Brain microvascular endothelial cell (primary cell): ENCODE data around the gene TNFRSF14.

Experiments
- DNase-seq: peaks from one replicate; pipeline ENCODE4 v3.0.0-alpha.2; 2020
- H3K27ac ChIP-seq: fragments of 250-450 bp; sonication (Bioruptor Pico); 2 replicates; pipeline ENCODE4 v1.5.1; 2020; ENCODE audit warnings: mild to moderate bottlenecking, moderate library complexity
- H3K27me3 ChIP-seq: fragments of 250-450 bp; sonication (Bioruptor Pico); replicated peaks from 2 replicates; pipeline ENCODE4 v1.5.1; 2020; ENCODE audit warnings: mild to moderate bottlenecking
- H3K36me3 ChIP-seq: fragments of 250-450 bp; sonication (Bioruptor Pico); replicated peaks from 2 replicates; pipeline ENCODE4 v1.5.1; 2020; ENCODE audit warnings: mild to moderate bottlenecking
- H3K4me3 ChIP-seq: 2 replicates; pipeline ENCODE4 v1.5.1; 2011; ENCODE audit warnings: low read depth, mild to moderate bottlenecking, control low read depth, low read length, moderate library complexity
- in situ Hi-C: cut with HindIII; loops from 2 replicates; pipeline ENCODE4 v1.10.0; 2017; ENCODE audit warnings: low sequenced_read_pairs, low pct_ligation_motif_present
- TF ChIP-seq, protein P1 (sequence below): IDR thresholded peaks from 2 replicates; pipeline ENCODE4 v1.5.1; 2011; ENCODE audit warnings: low read depth, mild to moderate bottlenecking, moderate library complexity, low read length, control low read depth, inconsistent platforms; ENCODE audit errors: missing control alignments

The TNFRSF14 gene

DNA sequence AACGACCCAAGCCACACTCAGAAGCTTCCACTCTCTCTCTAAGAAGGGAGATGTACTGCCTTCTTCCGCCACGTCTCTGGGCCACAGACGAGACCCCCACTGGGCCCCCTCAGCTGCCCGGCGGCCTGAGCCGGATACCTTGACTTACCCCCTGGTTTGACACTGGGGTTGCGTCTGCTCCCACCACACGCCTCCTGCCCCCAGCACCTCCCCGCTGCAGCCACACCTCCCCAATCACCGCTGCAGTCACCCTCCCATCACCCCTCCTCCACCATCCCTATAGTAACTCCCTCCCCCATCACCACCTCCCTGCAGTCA, 40.4 kb upstream of the TNFRSF14 start:
- in situ Hi-C loops, result loop anchor here (25.0 kb wide), 1 partner anchor 103 kb away; the partner anchor contains the start of gene PEX10
- no peak overlapping the region for H3K4me3 ChIP-seq
- no peak overlapping the region for H3K27ac ChIP-seq
- peaks cover 83% of the 10 kb centered on the region for H3K36me3 ChIP-seq
- DNase-seq, result no peak
- TF ChIP-seq, protein P1, sequence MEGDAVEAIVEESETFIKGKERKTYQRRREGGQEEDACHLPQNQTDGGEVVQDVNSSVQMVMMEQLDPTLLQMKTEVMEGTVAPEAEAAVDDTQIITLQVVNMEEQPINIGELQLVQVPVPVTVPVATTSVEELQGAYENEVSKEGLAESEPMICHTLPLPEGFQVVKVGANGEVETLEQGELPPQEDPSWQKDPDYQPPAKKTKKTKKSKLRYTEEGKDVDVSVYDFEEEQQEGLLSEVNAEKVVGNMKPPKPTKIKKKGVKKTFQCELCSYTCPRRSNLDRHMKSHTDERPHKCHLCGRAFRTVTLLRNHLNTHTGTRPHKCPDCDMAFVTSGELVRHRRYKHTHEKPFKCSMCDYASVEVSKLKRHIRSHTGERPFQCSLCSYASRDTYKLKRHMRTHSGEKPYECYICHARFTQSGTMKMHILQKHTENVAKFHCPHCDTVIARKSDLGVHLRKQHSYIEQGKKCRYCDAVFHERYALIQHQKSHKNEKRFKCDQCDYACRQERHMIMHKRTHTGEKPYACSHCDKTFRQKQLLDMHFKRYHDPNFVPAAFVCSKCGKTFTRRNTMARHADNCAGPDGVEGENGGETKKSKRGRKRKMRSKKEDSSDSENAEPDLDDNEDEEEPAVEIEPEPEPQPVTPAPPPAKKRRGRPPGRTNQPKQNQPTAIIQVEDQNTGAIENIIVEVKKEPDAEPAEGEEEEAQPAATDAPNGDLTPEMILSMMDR, result no peak
- H3K27me3 ChIP-seq, result no peaks in the 10 kb centered on the region

DNA sequence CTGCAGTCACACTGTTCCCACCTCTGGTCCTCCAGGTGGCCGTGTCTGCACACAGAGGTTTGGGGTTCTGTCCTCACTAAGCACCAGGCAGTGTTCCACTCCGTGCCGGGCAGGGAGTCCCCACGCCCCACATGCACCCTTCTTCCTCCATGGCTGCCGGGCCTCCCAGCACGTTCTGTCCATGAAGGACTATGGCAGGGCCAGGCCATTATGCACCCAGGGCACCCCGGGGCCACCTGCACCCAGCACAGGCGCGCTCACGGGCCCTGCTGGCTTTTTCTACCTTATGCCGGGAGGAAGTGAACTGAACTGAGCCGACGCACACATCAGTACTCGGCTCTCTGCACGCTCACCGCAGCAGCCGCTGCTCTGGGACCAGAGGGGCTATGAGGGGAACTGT, 40.0 kb upstream of the TNFRSF14 start:
- TF ChIP-seq, protein P1, result no peak
- no peak overlapping the region for H3K27ac ChIP-seq
- H3K36me3 ChIP-seq, result peaks cover 83% of the 10 kb centered on the region

DNA sequence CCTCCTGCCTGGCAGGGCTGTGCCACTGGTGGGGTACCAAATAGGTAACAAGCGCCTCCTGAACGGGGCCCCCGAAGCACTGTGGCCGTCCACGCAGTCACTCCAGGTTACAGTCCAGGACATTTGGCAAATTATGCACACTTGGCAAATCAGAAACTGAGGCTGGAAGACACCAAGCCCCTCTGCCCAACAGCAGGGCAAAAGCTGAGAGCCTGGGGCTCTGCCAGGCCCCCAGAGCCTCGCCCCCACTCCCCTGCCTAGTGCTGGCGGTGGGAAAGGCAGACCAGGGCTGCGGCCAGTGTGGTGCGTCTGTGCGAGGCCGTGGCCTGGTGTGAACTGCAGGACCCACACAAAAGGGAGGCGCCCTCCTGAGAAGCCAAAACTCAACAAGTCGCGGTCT, 39.2 kb upstream of the TNFRSF14 start:
- in situ Hi-C loops, result loop anchor here (25.0 kb wide), 1 partner anchor 105 kb away; the partner anchor contains the start of gene PEX10

More for the DNA sequence above, 40.0 kb upstream of the TNFRSF14 start:
- in situ Hi-C loops, result loop anchor here (25.0 kb wide), 1 partner anchor 104 kb away; the partner anchor contains the start of gene PEX10
- DNase-seq, result no peak
- H3K4me3 ChIP-seq, result no peak overlapping the region
- H3K27me3 ChIP-seq, result no peaks in the 10 kb centered on the region

DNA sequence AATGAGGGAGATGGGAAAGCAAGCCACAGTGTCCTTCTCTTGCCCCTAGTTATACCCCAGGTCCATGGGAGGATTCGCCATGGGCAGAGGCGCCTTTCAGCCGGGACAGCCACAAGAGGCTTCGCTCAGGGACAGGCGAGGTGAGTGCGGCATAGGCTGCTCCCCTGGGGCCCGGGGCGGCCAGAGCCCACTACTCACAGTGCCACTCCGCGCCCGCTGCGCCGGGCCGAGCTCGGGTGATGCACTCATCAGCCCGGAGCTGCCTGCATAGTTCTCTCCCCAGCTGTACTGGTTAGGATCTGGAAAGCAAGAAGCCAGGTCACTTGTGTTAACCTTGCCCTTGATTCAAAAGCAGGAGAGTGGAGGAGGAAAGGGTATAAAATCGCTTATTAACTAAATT, 38.2 kb upstream of the TNFRSF14 start:
- TF ChIP-seq, protein P1, result no peak
- in situ Hi-C loops, result loop anchor here (25.0 kb wide), 1 partner anchor 106 kb away; the partner anchor contains the start of gene PEX10
- no peak for DNase-seq
- no peak overlapping the region for H3K4me3 ChIP-seq
- peaks cover 69% of the 10 kb centered on the region for H3K36me3 ChIP-seq
- H3K27ac ChIP-seq, result no peak overlapping the region
- H3K27me3 ChIP-seq, result no peaks in the 10 kb centered on the region

More for the DNA sequence above, 39.2 kb upstream of the TNFRSF14 start:
- H3K27ac ChIP-seq, result no peak overlapping the region
- H3K36me3 ChIP-seq, result peaks cover 77% of the 10 kb centered on the region
- H3K27me3 ChIP-seq, result no peaks in the 10 kb centered on the region
- TF ChIP-seq, protein P1, result no peak
- no peak overlapping the region for H3K4me3 ChIP-seq
- no peak for DNase-seq

DNA sequence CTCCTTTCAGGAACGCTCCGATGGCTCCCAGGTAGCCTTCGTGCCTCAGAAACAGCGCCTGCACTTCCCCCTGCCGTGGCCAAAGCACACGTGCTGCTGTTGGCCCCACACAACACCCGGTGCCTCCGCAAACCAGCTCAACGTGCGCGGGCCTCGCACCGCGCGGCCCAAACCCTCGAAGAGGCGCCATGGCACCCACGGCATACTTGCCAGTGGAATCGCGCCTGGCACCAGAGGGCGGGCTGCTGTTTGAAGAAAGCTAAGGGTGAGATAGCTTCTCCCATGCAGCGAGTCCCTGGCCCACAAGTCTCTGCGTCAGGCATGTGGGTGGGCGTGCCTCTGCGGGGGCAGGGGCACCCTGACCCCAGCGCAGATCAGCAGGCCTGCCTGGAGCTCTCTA, 37.6 kb upstream of the TNFRSF14 start:
- no peak overlapping the region for H3K4me3 ChIP-seq
- no peak for DNase-seq
- peaks cover 63% of the 10 kb centered on the region for H3K36me3 ChIP-seq
- no peaks in the 10 kb centered on the region for H3K27me3 ChIP-seq
- TF ChIP-seq, protein P1, result no peak
- in situ Hi-C loops, result loop anchor here (25.0 kb wide), 1 partner anchor 106 kb away; the partner anchor contains the start of gene PEX10
- H3K27ac ChIP-seq, result no peak overlapping the region
